ENCODE results near the gene FAAP100. TPM values are rescaled to one million over a fixed set of nuclear protein-coding genes. Genes with fewer than 3 reads are reported as not detected.

The FAAP100 gene
- polyA plus RNA-seq, 1 of the 3 experiments (the other 2 are of a cell fraction), result 18.9 TPM

- Histone ChIP-seq H3K27ac (ENCODE audit: low read depth in 2 of 2, low read length in 1 of 2) (no peak overlapping the region), H3K9me2 (no peaks in the 10 kb centered on the region), H3K9me3 (no peaks in the 10 kb centered on the region), H3F3A (replicated peaks; ENCODE audit: insufficient read depth) (peaks cover 33% of the 10 kb centered on the region), H4K20me1 (ENCODE audit: insufficient read depth) (peaks cover 45% of the 10 kb centered on the region), H3K36me3 (replicated peaks in 1 of 2; ENCODE audit: control insufficient read depth in 1 of 2, insufficient read depth in 2 of 2, low read length in 1 of 2) (peaks cover 3% of the 10 kb centered on the region in 2 experiments), H2AFZ (ENCODE audit: low read depth) (no peak overlapping the region), H3K4me3 (ENCODE audit: low read depth in 2 of 2, low read length in 1 of 2) (no peak overlapping the region), H3K27me3 (ENCODE audit: insufficient read depth) (no peaks in the 10 kb centered on the region), H3K79me2 (ENCODE audit: insufficient read depth) (peaks cover 63% of the 10 kb centered on the region), H3K9ac (no peak overlapping the region), H3K4me2 (no peak overlapping the region), H3K4me1 (ENCODE audit: control insufficient read depth in 1 of 2, insufficient read depth in 2 of 2, low read depth in 1 of 2, low read length in 1 of 2) (peaks cover 17 to 36% of the 10 kb centered on the region in 2 experiments; a peak in 3 of 4 replicates)
- ChIA-PET POLR2A (no interaction called here), CTCF (interaction anchor here (1.2 to 1.9 kb wide), 5 partner anchors 11 to 217 kb away, joined by 3 to 8 read pairs (median 6); no protein-coding TSS in a partner anchor)
- TF ChIP-seq CTCF (IDR thresholded peaks at IDR 0.05) (no peak), ZBTB33 (IDR thresholded peaks at IDR 0.05; ENCODE audit: borderline replicate concordance, low read depth) (no peak), FOXJ3 (CRISPR knock-in tag; IDR thresholded peaks at IDR 0.05) (no peak), RFX5 (IDR thresholded peaks at IDR 0.05; ENCODE audit: low read length) (no peak), REST (IDR thresholded peaks at IDR 0.05; ENCODE audit: low read depth, low read length) (no peak), EZH2phosphoT487 (IDR thresholded peaks at IDR 0.05; ENCODE audit: borderline replicate concordance, low read depth) (no peak), MEF2A (IDR thresholded peaks at IDR 0.05; ENCODE audit: borderline replicate concordance, low read depth) (no peak), RCOR1 (IDR thresholded peaks at IDR 0.05; ENCODE audit: low read length) (no peak), PBX3 (IDR thresholded peaks at IDR 0.05) (no peak), TEAD4 (IDR thresholded peaks at IDR 0.05; ENCODE audit: borderline replicate concordance, insufficient read depth) (no peak)
- 88% methylated on average over 30 of the region's 61 CpGs for WGBS (ENCODE audit: low lambda C conversion rate)
- DNase-seq, result no peak
Observed at GRCh38 chr17:81519284-81520020, 32.7 kb downstream of the FAAP100 start.
